Tibial nerve (tissue), 4 donors: ENCODE measurements around the gene NAT10.

Source experiments
- EP300 ChIP-seq, 2 donors: sonication (generic); formaldehyde crosslinking; IDR thresholded peaks; one replicate each; pipeline ENCODE4 v1.6.1; 2017; ENCODE audit warnings: antibody characterized with exemption in 2 of 2, mild to moderate bottlenecking in 1 of 2
- POLR2A ChIP-seq, 2 donors: fragments of 450-650 bp; IDR thresholded peaks; one replicate each; pipeline ENCODE4 v1.6.1; 2017; ENCODE audit warnings: antibody characterized with exemption in 2 of 2, mild to moderate bottlenecking in 2 of 2, moderate library complexity in 2 of 2
- TF ChIP-seq, protein P1 (sequence below), 5 experiments: fragments of 200-600 bp in 3 of 5; fragments of 450-650 bp in 2 of 5; sonication (generic) in 3 of 5; IDR thresholded peaks; one replicate each; pipeline ENCODE4 v1.5.1; 2016 to 2019; ENCODE audit warnings: antibody characterized with exemption in 5 of 5, mild to moderate bottlenecking in 3 of 5, moderate library complexity in 2 of 5

DNA sequence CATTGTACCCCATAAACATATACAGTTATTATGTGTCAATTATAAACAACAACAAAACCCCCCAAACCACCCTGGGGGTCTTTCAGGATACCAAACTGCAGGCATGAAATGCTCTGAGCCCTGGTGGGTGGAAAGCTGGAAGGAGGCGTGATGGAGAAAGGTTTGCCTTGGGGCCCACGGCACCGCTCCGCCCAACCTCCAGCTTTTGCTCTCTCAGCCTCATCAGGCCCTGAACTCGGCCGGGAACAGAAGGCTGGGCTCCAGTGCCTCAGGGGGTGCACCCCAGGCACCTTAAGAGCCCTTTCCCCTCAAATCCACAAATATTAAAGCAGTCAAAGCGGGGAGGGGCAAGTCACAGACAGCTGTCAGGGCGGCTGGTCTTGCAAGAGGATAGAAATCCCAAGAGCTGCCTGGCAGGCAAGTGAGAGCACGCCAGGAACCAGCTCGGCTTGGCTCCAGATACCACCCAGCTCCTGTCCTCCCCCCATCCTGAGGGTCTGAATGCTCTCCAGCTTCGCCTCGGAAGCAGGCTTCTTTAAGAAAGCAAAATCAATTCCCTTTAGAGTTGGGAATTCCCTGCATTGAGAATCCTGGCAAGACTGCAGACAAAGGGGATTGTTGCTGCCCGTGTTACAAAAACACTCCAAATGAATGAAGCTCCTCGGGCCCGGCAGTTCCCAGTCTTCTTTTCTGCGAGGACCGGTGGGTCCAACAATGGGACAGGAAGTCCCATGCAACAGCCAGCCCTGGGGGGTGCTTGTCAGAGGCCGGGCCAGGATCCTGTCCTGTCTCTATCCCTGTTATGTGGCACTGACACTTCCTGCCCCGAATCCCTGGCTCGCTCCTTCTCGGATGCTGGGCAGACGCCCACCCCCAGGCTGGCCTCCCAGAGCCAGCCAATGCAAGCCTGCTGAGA, 80.8 kb downstream of the NAT10 start:
- TF ChIP-seq, protein P1, sequence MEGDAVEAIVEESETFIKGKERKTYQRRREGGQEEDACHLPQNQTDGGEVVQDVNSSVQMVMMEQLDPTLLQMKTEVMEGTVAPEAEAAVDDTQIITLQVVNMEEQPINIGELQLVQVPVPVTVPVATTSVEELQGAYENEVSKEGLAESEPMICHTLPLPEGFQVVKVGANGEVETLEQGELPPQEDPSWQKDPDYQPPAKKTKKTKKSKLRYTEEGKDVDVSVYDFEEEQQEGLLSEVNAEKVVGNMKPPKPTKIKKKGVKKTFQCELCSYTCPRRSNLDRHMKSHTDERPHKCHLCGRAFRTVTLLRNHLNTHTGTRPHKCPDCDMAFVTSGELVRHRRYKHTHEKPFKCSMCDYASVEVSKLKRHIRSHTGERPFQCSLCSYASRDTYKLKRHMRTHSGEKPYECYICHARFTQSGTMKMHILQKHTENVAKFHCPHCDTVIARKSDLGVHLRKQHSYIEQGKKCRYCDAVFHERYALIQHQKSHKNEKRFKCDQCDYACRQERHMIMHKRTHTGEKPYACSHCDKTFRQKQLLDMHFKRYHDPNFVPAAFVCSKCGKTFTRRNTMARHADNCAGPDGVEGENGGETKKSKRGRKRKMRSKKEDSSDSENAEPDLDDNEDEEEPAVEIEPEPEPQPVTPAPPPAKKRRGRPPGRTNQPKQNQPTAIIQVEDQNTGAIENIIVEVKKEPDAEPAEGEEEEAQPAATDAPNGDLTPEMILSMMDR (IDR thresholded peaks at IDR 0.05): no peak
- no peak for TF ChIP-seq POLR2A (IDR thresholded peaks at IDR 0.05)
- TF ChIP-seq EP300 (IDR thresholded peaks at IDR 0.05): no peak
